Measurements from ENCODE around the gene PHLPP1. TPM values are rescaled to one million over a fixed set of nuclear protein-coding genes. Genes with fewer than 3 reads are reported as not detected.

Gene PHLPP1
- total RNA-seq, 1 donor from 2014 or later: 3.4 TPM

- no peak for TF ChIP-seq CTCF (IDR thresholded peaks at IDR 0.05; ENCODE audit: insufficient read depth, low read length, severe bottlenecking)
- Histone ChIP-seq H3K27me3 (ENCODE audit: control insufficient read depth, insufficient read depth, low read length) (no peaks in the 10 kb centered on the region), H3K4me3 (ENCODE audit: low read depth, low read length) (no peak overlapping the region), H3K36me3 (ENCODE audit: control insufficient read depth, insufficient read depth, low read length) (no peaks in the 10 kb centered on the region)
- no peak for DNase-seq (ENCODE audit: low read depth)
- no peak for FAIRE-seq
Measured at GRCh38 chr18:62834715-62835114, 119.4 kb downstream of the PHLPP1 start.

GRCh38 chr18:62837011-62837410 lies 121.7 kb downstream of the PHLPP1 start:
- FAIRE-seq: no peak

GRCh38 chr18:62838475-62839098 lies 123.2 kb downstream of the PHLPP1 start:
- H3K27me3 ChIP-seq (ENCODE audit: control insufficient read depth, insufficient read depth, low read length): no peaks in the 10 kb centered on the region
- TF ChIP-seq CTCF (IDR thresholded peaks at IDR 0.05; ENCODE audit: insufficient read depth, low read length, severe bottlenecking): no peak
- H3K4me3 ChIP-seq (ENCODE audit: low read depth, low read length): no peak overlapping the region
- FAIRE-seq: no peak
- no peaks in the 10 kb centered on the region for H3K36me3 ChIP-seq (ENCODE audit: control insufficient read depth, insufficient read depth, low read length)
- DNase-seq (ENCODE audit: low read depth): no peak

More at GRCh38 chr18:62837011-62837410, 121.7 kb downstream of the PHLPP1 start:
- Histone ChIP-seq H3K36me3 (ENCODE audit: control insufficient read depth, insufficient read depth, low read length) (no peaks in the 10 kb centered on the region), H3K4me3 (ENCODE audit: low read depth, low read length) (no peak overlapping the region), H3K27me3 (ENCODE audit: control insufficient read depth, insufficient read depth, low read length) (no peaks in the 10 kb centered on the region)
- DNase-seq (ENCODE audit: low read depth): no peak
- TF ChIP-seq CTCF (IDR thresholded peaks at IDR 0.05; ENCODE audit: insufficient read depth, low read length, severe bottlenecking): no peak

GRCh38 chr18:62839874-62840713 lies 124.8 kb downstream of the PHLPP1 start:
- Histone ChIP-seq H3K4me3 (ENCODE audit: low read depth, low read length) (no peak overlapping the region), H3K27me3 (ENCODE audit: control insufficient read depth, insufficient read depth, low read length) (no peaks in the 10 kb centered on the region), H3K36me3 (ENCODE audit: control insufficient read depth, insufficient read depth, low read length) (no peaks in the 10 kb centered on the region)
- FAIRE-seq (no peak), DNase-seq (ENCODE audit: low read depth) (peak; percentile 84)
- no peak for TF ChIP-seq CTCF (IDR thresholded peaks at IDR 0.05; ENCODE audit: insufficient read depth, low read length, severe bottlenecking)

- Histone ChIP-seq H3K27me3 (ENCODE audit: control insufficient read depth, insufficient read depth, low read length) (no peaks in the 10 kb centered on the region), H3K4me3 (ENCODE audit: low read depth, low read length) (no peak overlapping the region), H3K36me3 (ENCODE audit: control insufficient read depth, insufficient read depth, low read length) (no peaks in the 10 kb centered on the region)
- no peak for DNase-seq (ENCODE audit: low read depth)
- no peak for FAIRE-seq
- no peak for TF ChIP-seq CTCF (IDR thresholded peaks at IDR 0.05; ENCODE audit: insufficient read depth, low read length, severe bottlenecking)
Measured at GRCh38 chr18:62841405-62841804, 126.1 kb downstream of the PHLPP1 start.
